Measurements from ENCODE around the gene MAK. TPM values are rescaled to one million over a fixed set of nuclear protein-coding genes. Genes with fewer than 3 reads are reported as not detected.
A peak's percentile ranks its signal among the peaks of the same experiment; 100 is the strongest.

Gene MAK
- total RNA-seq, 2 donors from 2014 or later, result 0.09 to 1.8 TPM

GRCh38 chr6:10733863-10734262, 104.5 kb downstream of the MAK start:
- Histone ChIP-seq H3K27ac (no peak overlapping the region), H3K4me1 (replicated peaks) (no peaks in the 10 kb centered on the region), H3K9me3 (no peaks in the 10 kb centered on the region), H3K4me3 (no peak overlapping the region), H3K27me3 (replicated peaks; ENCODE audit: insufficient read depth) (no peaks in the 10 kb centered on the region), H3K36me3 (peaks cover 0 to 9% of the 10 kb centered on the region in 2 donors)
- DNase-seq (ENCODE audit: low spot score), result no peak
- 98% methylated on average over 3 of the region's 3 CpGs for WGBS
- intact Hi-C loops (cut with DNase I), result no loop called here
- TF ChIP-seq CTCF (IDR thresholded peaks at IDR 0.05) (no peak), POLR2AphosphoS5 (IDR thresholded peaks at IDR 0.05) (no peak), POLR2A (IDR thresholded peaks at IDR 0.05) (no peak)

GRCh38 chr6:10733151-10733715, 105.1 kb downstream of the MAK start:
- no peak for DNase-seq (ENCODE audit: low spot score)
- no peaks in the 10 kb centered on the region for H3K4me1 ChIP-seq (replicated peaks)
- TF ChIP-seq CTCF (IDR thresholded peaks at IDR 0.05) (no peak), POLR2AphosphoS5 (IDR thresholded peaks at IDR 0.05) (no peak), POLR2A (IDR thresholded peaks at IDR 0.05) (no peak)
- no peak overlapping the region for H3K4me3 ChIP-seq
- intact Hi-C loops (cut with DNase I), result no loop called here
- H3K27me3 ChIP-seq (replicated peaks; ENCODE audit: insufficient read depth), result no peaks in the 10 kb centered on the region
- peaks cover 0 to 9% of the 10 kb centered on the region in 2 donors for H3K36me3 ChIP-seq
- no peak overlapping the region for H3K27ac ChIP-seq
- 63% methylated on average over 17 of the region's 17 CpGs for WGBS
- H3K9me3 ChIP-seq, result no peaks in the 10 kb centered on the region

- DNase-seq (ENCODE audit: low spot score), result no peak
- TF ChIP-seq POLR2AphosphoS5 (IDR thresholded peaks at IDR 0.05) (no peak), CTCF (IDR thresholded peaks at IDR 0.05) (no peak), POLR2A (IDR thresholded peaks at IDR 0.05) (no peak)
- Histone ChIP-seq H3K4me1 (replicated peaks) (no peaks in the 10 kb centered on the region), H3K27me3 (replicated peaks; ENCODE audit: insufficient read depth) (no peaks in the 10 kb centered on the region), H3K27ac (no peak overlapping the region), H3K9me3 (no peaks in the 10 kb centered on the region), H3K36me3 (peaks cover 0 to 9% of the 10 kb centered on the region in 2 donors), H3K4me3 (no peak overlapping the region)
- 69% methylated on average over 3 of the region's 3 CpGs for WGBS
- intact Hi-C loops (cut with DNase I), result no loop called here
These were observed 108.1 kb downstream of the MAK start for GRCh38 chr6:10730254-10730653.

DNA sequence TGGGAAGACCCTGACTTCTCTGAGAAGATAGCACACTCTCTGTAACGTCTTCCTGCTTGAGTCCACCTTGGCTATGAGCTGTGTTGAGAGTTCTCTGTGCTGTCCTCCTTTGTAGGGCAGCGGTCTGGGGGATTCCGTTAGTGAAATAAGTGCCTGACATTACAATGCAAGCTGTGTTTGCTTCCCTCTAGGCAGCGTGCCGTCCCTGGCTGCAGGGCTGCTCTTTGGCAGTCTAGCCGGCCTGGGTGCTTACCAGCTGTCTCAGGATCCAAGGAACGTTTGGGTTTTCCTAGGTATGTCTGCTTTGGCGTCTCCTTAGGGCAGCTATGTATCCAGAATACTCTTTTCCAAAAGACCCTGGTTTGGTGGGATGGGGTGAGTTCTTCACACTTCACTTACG, 112.6 kb downstream of the MAK start:
- Histone ChIP-seq H3K27me3 (replicated peaks; ENCODE audit: insufficient read depth) (no peaks in the 10 kb centered on the region), H3K4me1 (replicated peaks) (peaks cover 8% of the 10 kb centered on the region), H3K27ac (peak overlapping the region in 1 of 2 donors; percentile 19), H3K4me3 (no peak overlapping the region), H3K36me3 (peaks cover 0 to 9% of the 10 kb centered on the region in 2 donors), H3K9me3 (no peaks in the 10 kb centered on the region)
- peak; percentile 28 for DNase-seq (ENCODE audit: low spot score)
- 60% methylated on average over 9 of the region's 9 CpGs for WGBS
- no peak for TF ChIP-seq CTCF (IDR thresholded peaks at IDR 0.05)
- no peak for TF ChIP-seq POLR2AphosphoS5 (IDR thresholded peaks at IDR 0.05)
- no peak for TF ChIP-seq POLR2A (IDR thresholded peaks at IDR 0.05)
- intact Hi-C loops (cut with DNase I), result no loop called here

DNA sequence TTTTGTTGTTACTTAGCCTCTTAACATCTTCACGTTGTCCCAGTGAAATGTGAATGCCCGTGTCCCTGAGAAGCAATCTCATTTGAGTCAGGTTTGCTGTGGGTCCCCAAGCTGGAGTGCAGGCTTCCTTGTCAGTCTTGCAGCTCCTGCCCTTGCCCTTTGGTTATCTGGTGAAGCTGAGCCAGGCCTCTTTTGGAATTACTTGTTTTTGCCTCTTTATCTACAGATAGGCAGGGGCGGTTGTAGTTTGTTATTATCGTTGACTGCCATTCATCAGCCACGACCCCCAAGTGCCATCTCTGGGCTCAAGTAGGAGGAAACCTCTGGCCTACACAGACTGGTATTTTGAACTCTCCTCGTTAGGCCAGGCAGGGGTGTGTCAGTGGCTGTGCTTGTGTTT, 113.3 kb downstream of the MAK start:
- Histone ChIP-seq H3K27me3 (replicated peaks; ENCODE audit: insufficient read depth) (no peaks in the 10 kb centered on the region), H3K9me3 (no peaks in the 10 kb centered on the region), H3K27ac (peak overlapping the region in 1 of 2 donors; percentile 80), H3K36me3 (peaks cover 0 to 5% of the 10 kb centered on the region in 2 donors), H3K4me1 (replicated peaks) (peaks cover 8% of the 10 kb centered on the region), H3K4me3 (no peak overlapping the region)
- DNase-seq (ENCODE audit: low spot score), result no peak
- WGBS, result 78% methylated on average over 6 of the region's 6 CpGs
- no peak for TF ChIP-seq POLR2A (IDR thresholded peaks at IDR 0.05)
- no peak for TF ChIP-seq POLR2AphosphoS5 (IDR thresholded peaks at IDR 0.05)
- TF ChIP-seq CTCF (IDR thresholded peaks at IDR 0.05), result no peak
- intact Hi-C loops (cut with DNase I), result no loop called here
